OCI-M2 (cell line): ENCODE results near the gene COL21A1.
"Not testable (repeated sequence)": the region's sequence is repeated elsewhere in the genome, so short reads cannot be mapped to it uniquely, and the experiment has no call there.

Source experiments
- DNase-seq: peaks from one replicate; lab custom pipeline; 2025; ENCODE audit not compliant: unreplicated experiment; lab: John Stamatoyannopoulos, UW

Gene COL21A1

DNA sequence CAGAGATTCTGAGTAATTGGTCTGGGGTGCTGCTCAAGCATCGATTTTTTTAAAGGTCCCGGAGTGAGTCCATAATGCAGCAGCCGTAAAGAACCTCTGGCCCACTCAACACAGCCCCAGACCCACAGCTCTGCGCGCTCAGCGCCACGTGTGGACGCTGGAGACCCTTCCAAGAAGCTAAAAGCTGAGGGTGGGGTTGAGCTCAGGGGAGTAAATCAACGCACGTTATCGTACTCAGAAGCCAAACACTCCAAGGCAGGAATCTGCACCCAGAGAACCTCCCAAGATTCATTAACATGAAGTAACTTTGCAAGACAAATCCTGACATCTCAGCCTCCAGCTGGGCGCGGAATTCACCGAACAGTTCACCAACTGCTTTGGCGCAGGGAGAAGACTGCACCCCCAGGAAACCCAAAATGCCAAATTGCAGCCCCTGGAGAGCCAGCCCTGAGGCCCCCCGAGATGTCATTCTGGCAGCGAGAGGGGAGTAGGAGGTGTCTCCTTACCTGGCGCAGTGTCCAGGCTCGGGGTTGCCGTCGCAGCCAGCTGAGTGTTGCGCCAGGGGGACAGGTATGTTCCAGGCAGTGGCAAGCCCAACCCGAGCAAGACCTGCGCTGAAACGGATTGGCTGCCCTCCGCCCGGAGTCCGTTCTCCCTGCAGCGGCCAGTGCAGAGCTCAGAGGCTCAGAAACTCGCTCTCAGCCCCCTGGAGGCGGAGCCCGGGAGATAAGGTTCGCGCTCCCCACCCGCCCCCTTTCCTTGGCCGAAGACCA is at the start of gene COL21A1:
TSS of gene COL21A1 (minus strand) at position 700 of the 773 bp plus-strand sequence. CDS start 64,962 bp downstream, outside the sequence.
- DNase-seq: no peak

- no peak for DNase-seq
Observed at GRCh38 chr6:56293781-56294180, 46.4 kb upstream of the COL21A1 start.

DNA sequence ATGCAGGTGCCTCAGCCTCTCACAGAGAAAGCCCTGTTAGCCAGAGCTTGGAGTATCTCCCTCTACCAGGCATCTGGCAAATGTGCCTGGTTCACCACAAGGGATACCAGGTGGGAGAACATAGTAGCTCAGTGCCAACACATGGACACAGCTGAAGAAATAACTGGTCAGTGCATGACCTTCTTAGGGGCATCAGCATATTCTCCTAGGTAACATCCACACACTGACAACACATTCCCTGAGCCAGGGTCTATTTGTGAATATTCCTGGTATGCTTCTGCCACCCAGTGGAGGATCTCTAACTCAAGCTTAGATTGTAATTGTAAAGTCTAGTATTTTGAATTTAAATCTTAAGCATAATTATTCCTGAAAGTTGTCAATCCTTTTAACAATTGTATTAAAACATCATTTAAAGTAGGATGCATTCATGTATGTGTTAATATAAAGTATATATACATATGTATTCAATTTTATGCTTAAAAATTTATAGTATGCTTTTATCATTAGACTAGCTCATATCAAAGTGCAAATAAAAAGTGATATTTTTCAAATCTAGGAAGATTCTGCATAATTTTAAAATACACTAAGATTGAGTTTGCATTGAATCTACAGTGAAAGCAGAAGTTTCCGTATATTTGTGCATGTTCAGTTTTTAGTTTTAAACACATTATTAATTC is 45.3 kb upstream of the COL21A1 start:
- DNase-seq: peak; percentile 28

DNA sequence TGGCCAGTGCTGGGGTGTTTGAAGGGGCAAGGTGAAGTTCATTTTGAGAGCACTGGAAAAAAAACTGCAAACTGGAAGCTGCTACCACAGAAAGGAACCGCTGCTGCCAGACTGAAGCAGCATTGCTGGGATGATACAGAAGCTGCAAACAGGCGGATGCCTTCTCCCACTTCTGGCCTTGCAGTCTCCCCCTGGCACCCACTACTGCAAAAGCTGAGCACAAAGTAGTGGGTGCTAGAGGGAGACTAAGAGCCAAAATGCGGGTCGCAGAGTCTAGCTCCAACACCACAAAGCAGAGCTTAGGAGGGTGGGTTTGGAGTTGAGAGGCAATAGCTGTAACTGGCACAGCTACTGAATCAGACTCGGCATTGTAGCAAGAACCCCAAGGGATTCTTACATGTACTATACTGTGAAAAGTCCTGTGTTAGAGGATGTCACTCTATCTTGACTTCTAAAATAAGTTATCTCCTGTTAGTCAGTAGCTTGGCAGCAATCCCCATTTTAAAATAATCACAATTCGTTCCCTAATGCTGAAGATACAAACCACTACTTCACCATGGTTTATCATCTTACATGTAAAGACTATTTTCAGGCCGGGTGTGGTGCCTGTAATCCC is 44.0 kb upstream of the COL21A1 start:
- no peak for DNase-seq

GRCh38 chr6:56289721-56290120 is 42.3 kb upstream of the COL21A1 start:
- DNase-seq: no peak

DNA sequence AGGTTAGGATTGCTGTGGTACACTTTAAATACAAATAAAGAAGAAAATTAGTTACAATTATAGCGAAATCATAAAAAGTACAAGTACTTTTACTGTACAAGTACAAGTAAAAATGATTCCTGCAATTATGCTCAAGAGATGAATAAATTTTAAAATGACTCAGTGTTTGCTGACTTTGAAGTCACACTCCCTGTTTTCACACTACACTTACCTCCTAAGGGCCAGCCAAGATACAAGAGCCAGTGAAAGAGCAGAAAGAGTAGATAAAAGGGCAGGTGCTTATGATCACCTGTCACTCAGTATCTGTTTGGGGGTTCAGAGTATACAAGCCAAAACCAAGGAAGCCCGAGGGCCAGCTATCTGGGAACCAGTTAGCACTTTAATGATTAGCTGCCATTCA is 41.0 kb upstream of the COL21A1 start:
- DNase-seq: no peak

DNA sequence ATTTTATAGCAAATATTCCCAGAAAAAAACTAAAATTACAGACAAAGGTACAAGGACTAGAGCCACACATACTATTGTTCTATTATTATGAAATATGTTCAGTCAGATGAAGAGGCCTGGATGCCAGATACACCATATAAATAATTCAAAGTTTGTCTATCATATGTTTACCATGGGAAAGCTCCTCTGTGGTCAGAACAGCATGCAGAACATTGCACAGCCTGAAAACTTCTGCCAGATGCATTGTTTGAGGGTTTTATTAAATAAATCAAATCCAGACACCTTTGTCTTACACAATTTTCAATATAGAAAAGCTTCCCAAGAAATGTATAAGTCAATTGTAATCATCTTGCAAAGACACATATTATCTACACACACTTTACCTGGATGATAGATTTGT is 35.0 kb upstream of the COL21A1 start:
- no peak for DNase-seq

DNA sequence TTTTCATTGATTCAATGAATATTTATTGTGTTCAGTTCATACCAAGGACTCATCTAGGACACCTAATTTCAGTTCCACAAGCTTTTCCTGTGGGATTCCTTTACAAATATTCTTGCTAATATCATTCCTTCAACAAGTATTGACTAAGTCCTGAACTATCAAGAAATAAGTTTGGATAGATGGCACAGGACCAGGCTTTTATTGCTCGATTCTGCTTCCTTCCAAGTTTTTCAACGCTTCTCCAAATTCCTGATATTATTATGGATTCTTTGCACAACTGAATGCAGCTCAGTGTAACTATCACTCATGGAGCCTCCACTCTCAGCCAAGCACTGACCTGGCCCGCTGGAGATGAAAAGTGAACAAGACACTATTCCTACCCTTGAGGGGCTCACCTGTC is 32.7 kb upstream of the COL21A1 start:
- DNase-seq: no peak

DNA sequence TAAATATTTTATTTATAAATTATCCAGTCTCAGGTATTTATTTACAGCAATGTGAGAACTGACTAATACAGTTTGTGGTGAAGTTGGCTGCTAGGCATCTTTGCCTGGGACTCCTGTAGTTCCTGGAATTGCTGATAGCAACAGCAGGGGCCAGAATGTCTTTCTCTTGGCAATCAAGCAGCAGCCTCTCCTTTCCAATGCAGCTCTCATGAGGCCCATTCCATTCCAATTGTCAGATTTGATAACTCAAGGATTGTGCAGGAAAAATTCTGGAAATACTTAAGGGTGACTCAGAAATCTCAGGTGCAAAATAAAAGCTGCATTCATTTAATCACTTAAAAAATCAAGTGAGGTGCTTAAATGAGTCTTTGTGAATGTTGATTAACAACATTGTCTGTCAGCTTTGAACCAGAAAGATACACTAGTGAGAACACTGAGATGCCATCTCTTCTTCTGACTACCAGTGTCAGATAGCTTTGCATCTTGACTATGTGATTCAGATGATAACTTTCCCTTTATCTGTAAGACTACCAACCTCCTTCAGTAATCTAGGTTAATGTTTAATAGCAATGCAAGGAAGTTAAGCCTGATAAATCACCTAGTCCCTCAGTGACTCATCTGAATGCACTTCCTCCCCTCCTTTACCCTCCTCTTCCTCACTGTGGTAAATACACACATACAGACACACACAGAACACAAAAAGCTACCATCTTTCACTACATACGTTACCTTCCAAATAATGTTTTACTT is 32.1 kb upstream of the COL21A1 start:
- no peak for DNase-seq

GRCh38 chr6:56278171-56278591 is 30.8 kb upstream of the COL21A1 start:
- DNase-seq: no peak

GRCh38 chr6:56270812-56271441 is 23.5 kb upstream of the COL21A1 start:
- DNase-seq: no peak

DNA sequence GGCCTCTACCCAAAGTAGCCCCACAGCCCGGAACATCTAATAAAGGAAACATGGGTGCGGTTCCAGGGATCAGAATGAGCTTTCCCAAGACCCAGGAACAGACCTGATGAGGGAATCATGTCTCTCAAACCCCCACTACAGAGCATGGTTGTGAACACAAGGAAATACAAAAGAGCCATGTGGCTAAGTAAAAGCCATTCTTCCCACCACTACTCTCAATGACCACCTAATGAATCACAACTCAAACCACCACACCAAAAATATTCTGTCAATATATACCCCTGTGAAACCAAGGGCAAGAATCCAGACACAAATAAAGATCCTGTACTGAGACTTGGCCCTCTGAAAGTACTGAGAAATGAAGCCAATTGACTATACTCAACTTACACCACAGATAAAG is 20.9 kb upstream of the COL21A1 start:
- DNase-seq: no peak

DNA sequence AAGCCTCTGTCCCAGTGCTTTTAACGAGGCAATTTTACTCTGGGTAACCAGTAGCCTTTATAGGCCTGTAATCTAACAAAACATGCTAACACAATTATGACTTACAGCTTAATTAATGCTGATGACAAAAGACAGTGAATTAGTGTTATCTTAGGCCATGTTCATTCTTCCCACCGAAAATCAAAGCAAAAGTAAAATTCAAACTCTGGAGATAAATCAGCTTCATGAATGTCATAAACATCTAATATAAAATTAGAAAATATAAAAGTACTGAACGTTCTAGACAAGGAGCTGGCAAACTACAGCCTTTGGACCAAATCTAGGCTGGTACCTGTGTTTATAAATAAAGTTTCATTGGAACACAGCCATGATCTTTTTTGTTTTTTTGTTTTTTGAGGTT is 18.6 kb upstream of the COL21A1 start:
- no peak for DNase-seq

- no peak for DNase-seq
Observed at GRCh38 chr6:56263596-56264315, 16.4 kb upstream of the COL21A1 start.

DNA sequence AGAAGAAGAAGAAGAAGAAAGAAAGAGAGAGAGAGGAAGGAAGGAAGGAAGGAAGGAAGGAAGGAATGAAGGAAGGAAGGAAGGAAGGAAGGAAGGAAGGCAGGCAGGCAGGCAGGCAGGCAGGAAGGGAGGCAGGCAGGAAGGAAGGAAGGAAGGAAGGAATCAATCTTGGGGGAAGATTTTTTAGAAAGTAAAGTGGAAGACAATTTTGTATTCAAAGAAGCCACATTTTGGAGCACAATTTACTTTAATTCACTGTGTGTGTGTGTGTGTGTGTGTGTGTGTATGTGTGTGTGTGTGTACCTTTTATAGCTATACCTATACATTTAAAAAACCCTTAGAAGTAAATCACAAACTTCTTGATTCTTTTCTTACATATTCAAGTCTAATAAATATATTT is 13.2 kb upstream of the COL21A1 start:
- DNase-seq: not testable (repeated sequence)

DNA sequence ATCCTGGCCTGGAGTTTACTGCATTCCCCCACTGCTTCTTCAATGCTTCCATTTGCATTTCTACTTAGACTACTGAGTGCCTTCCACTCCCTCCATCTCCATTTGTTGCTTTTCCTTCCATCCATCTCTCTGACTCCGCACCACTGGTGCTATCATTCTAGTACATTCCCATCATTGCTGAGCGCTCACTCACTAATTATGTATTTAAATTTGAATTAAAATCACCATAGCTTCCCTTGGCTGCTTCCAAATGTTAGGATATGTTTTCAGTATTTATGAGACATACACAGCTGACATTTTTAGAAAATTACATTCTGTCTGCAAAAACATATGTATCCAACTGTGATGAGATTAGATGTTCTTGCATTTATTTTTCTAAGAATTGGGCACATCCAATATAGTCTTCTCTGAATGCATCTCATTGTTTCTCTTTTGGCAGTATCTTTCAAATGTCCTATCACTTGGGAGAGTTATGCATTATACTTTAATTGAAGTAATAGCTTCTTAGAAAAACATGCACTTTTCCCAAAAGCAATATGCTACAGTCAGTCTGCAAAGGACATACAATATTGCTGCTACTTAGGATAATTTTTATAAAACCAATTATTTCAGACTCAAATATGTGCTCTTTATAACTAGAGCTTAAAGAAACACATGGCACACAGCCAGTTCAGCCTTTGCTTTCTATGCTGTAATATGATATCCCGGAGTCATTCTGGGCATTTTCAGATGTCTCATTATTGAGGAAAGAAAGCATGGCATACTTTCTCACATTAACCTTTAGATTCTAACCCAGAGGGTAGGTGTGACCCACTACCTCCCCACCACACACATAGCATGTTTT is 12.1 kb upstream of the COL21A1 start:
- no peak for DNase-seq

- no peak for DNase-seq
Observed at GRCh38 chr6:56255349-56255748, 8.0 kb upstream of the COL21A1 start.

DNA sequence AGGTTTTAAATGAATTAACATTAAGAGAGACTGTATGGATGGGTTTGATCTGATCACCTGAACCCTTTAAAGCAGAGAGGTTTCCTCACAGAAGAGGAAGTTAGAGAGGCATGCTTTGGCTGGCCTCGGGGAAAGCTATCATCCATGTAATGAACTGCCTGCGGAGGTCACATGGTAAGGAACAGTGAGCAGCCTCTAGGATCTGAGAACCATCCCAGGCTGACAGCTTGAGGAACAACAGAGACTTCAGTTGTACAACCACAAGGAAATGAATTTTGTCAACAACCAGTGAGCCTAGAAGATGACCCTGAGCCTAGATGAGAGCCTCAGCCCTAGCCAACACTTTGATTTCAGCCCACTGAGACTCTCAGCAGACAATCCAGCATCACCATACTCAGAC is 2.9 kb upstream of the COL21A1 start:
- DNase-seq: no peak

GRCh38 chr6:56247654-56248122 is 308 bp upstream of the COL21A1 start:
- no peak for DNase-seq
